ENCODE results near the gene PARP12. TPM values are rescaled to one million over a fixed set of nuclear protein-coding genes. Genes with fewer than 3 reads are reported as not detected.

The PARP12 gene
- total and polyA plus RNA-seq, 10 of the 15 experiments (the other 5 are each of a cell fraction or from before 2014, with no cell fraction given): 0.98 to 51.8 (median 18.0) TPM

DNA sequence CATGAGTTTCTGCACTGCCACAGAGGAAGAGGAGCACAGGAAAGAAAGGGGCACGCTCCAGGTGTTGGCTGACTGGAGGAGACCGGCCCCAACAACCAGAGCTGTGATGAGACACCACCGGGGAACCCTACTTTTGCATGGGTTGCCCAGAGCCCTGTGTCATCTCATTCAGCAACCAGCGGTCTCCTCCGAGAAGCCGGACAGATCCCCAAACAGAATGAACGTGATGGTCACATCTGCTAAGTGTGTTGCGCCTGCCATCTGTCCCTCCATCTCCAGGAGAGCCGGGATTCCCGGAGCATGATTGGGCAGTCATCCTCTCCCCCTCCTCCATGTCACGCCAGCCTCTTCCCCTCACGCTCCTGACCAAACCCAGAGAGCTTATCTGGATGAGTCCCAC, 22.9 kb downstream of the PARP12 start:
- RAD21 ChIA-PET (ENCODE audit: unreplicated experiment): no interaction called here
- Histone ChIP-seq H3K4me3 (no peak overlapping the region), H3K4me2 (ENCODE audit: control insufficient read depth, insufficient read depth) (no peak overlapping the region), H3K27ac (ENCODE audit: control insufficient read depth, insufficient read depth) (no peak overlapping the region), H3K79me2 (ENCODE audit: control insufficient read depth, insufficient read depth, low read length) (no peaks in the 10 kb centered on the region), H3K4me1 (ENCODE audit: control insufficient read depth, insufficient read depth, low read length) (peaks cover 4% of the 10 kb centered on the region), H4K20me1 (ENCODE audit: control insufficient read depth, insufficient read depth) (peaks cover 3% of the 10 kb centered on the region; the same call in 1 of the 2 replicates), H3K9me3 (replicated peaks; ENCODE audit: control insufficient read depth, insufficient read depth, low read length) (no peaks in the 10 kb centered on the region), H3K27me3 (replicated peaks in 1 of 2; ENCODE audit: control insufficient read depth in 2 of 2, insufficient read depth in 2 of 2, low read length in 1 of 2) (no peaks in the 10 kb centered on the region), H2AFZ (ENCODE audit: control insufficient read depth, low read depth, low read length) (no peak overlapping the region), H3K36me3 (ENCODE audit: control insufficient read depth in 2 of 2, insufficient read depth in 2 of 2, low read length in 1 of 2) (peaks cover 3 to 10% of the 10 kb centered on the region in 2 experiments; a peak in 3 of 4 replicates), H3K9ac (ENCODE audit: control insufficient read depth, insufficient read depth, low read length) (no peak overlapping the region)
- SMC1A ChIA-PET (ENCODE audit: uncharacterized antibody, unreplicated experiment): no interaction called here
- DNase-seq (ENCODE audit: low read depth, low spot score) (no peak), FAIRE-seq (no peak), ATAC-seq (no peak)
- 95% methylated on average over 12 of the region's 12 CpGs for WGBS (ENCODE audit: insufficient coverage, insufficient replicate concordance, low lambda C conversion rate, missing lambda C conversion rate)
- intact Hi-C loops (cut with micrococcal nuclease; ENCODE audit: unreplicated experiment): no loop called here
- no TSS peak for BruUV-seq (replicated peaks)
- POLR2A ChIA-PET: no interaction called here
- CTCF ChIA-PET: no interaction called here
- no peak for TF ChIP-seq TCF12 (IDR thresholded peaks at IDR 0.05; ENCODE audit: low read depth, low read length)
- TF ChIP-seq FOXM1 (IDR thresholded peaks at IDR 0.05; ENCODE audit: low read depth, low read length): no peak
- TF ChIP-seq JUNB (IDR thresholded peaks at IDR 0.05): no peak
- no peak for TF ChIP-seq ZNF24 (IDR thresholded peaks at IDR 0.05)
- TF ChIP-seq ZNF217 (IDR thresholded peaks at IDR 0.05): no peak
- no peak for TF ChIP-seq PML (IDR thresholded peaks at IDR 0.05; ENCODE audit: low read length)
- no peak for TF ChIP-seq RELA (IDR thresholded peaks at IDR 0.05; ENCODE audit: borderline replicate concordance, partially characterized antibody)
- no peak for TF ChIP-seq JUND (IDR thresholded peaks at IDR 0.05; ENCODE audit: low read depth, low read length)
- in situ Hi-C loops (cut with MboI): no loop called here

DNA sequence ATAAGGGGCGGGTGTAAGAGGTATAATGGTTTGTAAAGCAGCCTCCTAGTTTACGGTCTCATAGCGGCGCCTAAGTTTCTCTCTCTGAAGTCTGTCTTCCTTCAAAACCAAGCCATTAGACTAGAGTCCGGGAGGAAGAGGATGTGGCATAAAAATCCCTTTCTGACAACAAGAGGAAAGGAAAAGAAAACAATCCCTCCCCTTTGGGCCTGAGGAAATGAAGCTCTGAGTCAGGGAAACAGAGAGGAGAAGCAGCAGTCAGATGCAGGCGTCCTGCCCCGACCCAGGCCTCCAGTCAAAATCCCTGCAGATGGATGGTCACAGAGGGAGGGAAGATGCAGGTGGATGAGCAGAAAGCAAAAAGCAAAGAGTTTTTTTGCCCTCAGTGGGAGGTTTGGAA, 23.7 kb downstream of the PARP12 start:
- BruUV-seq (replicated peaks): no TSS peak
- in situ Hi-C loops (cut with MboI): no loop called here
- Histone ChIP-seq H3K9me3 (replicated peaks; ENCODE audit: control insufficient read depth, insufficient read depth, low read length) (no peaks in the 10 kb centered on the region), H2AFZ (ENCODE audit: control insufficient read depth, low read depth, low read length) (no peak overlapping the region), H3K27ac (ENCODE audit: control insufficient read depth, insufficient read depth) (no peak overlapping the region), H3K4me3 (no peak overlapping the region), H3K36me3 (ENCODE audit: control insufficient read depth in 2 of 2, insufficient read depth in 2 of 2, low read length in 1 of 2) (peaks cover 3 to 10% of the 10 kb centered on the region in 2 experiments; a peak in 3 of 4 replicates), H3K4me1 (ENCODE audit: control insufficient read depth, insufficient read depth, low read length) (peaks cover 4% of the 10 kb centered on the region), H4K20me1 (ENCODE audit: control insufficient read depth, insufficient read depth) (peaks cover 3% of the 10 kb centered on the region; the same call in 1 of the 2 replicates), H3K79me2 (ENCODE audit: control insufficient read depth, insufficient read depth, low read length) (no peaks in the 10 kb centered on the region), H3K9ac (ENCODE audit: control insufficient read depth, insufficient read depth, low read length) (no peak overlapping the region), H3K4me2 (ENCODE audit: control insufficient read depth, insufficient read depth) (no peak overlapping the region), H3K27me3 (replicated peaks in 1 of 2; ENCODE audit: control insufficient read depth in 2 of 2, insufficient read depth in 2 of 2, low read length in 1 of 2) (no peaks in the 10 kb centered on the region)
- SMC1A ChIA-PET (ENCODE audit: uncharacterized antibody, unreplicated experiment): no interaction called here
- WGBS (ENCODE audit: insufficient coverage, insufficient replicate concordance, low lambda C conversion rate, missing lambda C conversion rate): 87% methylated on average over 7 of the region's 7 CpGs
- no peak for FAIRE-seq
- no peak for DNase-seq (ENCODE audit: low read depth, low spot score)
- RAD21 ChIA-PET (ENCODE audit: unreplicated experiment): no interaction called here
- CTCF ChIA-PET: no interaction called here
- ATAC-seq: no peak
- intact Hi-C loops (cut with micrococcal nuclease; ENCODE audit: unreplicated experiment): no loop called here
- POLR2A ChIA-PET: no interaction called here
- TF ChIP-seq, protein P1, sequence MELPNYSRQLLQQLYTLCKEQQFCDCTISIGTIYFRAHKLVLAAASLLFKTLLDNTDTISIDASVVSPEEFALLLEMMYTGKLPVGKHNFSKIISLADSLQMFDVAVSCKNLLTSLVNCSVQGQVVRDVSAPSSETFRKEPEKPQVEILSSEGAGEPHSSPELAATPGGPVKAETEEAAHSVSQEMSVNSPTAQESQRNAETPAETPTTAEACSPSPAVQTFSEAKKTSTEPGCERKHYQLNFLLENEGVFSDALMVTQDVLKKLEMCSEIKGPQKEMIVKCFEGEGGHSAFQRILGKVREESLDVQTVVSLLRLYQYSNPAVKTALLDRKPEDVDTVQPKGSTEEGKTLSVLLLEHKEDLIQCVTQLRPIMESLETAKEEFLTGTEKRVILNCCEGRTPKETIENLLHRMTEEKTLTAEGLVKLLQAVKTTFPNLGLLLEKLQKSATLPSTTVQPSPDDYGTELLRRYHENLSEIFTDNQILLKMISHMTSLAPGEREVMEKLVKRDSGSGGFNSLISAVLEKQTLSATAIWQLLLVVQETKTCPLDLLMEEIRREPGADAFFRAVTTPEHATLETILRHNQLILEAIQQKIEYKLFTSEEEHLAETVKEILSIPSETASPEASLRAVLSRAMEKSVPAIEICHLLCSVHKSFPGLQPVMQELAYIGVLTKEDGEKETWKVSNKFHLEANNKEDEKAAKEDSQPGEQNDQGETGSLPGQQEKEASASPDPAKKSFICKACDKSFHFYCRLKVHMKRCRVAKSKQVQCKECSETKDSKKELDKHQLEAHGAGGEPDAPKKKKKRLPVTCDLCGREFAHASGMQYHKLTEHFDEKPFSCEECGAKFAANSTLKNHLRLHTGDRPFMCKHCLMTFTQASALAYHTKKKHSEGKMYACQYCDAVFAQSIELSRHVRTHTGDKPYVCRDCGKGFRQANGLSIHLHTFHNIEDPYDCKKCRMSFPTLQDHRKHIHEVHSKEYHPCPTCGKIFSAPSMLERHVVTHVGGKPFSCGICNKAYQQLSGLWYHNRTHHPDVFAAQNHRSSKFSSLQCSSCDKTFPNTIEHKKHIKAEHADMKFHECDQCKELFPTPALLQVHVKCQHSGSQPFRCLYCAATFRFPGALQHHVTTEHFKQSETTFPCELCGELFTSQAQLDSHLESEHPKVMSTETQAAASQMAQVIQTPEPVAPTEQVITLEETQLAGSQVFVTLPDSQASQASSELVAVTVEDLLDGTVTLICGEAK (IDR thresholded peaks at IDR 0.05; ENCODE audit: borderline replicate concordance): no peak
- TF ChIP-seq NFYB (IDR thresholded peaks at IDR 0.05; ENCODE audit: insufficient read depth, low read depth, low read length) (no peak), ATF7 (IDR thresholded peaks at IDR 0.05; ENCODE audit: low read depth) (no peak), USF1 (IDR thresholded peaks at IDR 0.05; ENCODE audit: borderline replicate concordance, extremely low read length, insufficient read depth, low read depth, low read length) (no peak), SPI1 (IDR thresholded peaks at IDR 0.05; ENCODE audit: borderline replicate concordance, insufficient read depth, low read depth, low read length) (no peak), NBN (IDR thresholded peaks at IDR 0.05) (no peak), CHD4 (IDR thresholded peaks at IDR 0.05) (no peak)
